Measurements from ENCODE around the gene AFMID.
"Not testable (repeated sequence)": the region's sequence is repeated elsewhere in the genome, so short reads cannot be mapped to it uniquely, and the experiment has no call there.

AFMID gene

DNA sequence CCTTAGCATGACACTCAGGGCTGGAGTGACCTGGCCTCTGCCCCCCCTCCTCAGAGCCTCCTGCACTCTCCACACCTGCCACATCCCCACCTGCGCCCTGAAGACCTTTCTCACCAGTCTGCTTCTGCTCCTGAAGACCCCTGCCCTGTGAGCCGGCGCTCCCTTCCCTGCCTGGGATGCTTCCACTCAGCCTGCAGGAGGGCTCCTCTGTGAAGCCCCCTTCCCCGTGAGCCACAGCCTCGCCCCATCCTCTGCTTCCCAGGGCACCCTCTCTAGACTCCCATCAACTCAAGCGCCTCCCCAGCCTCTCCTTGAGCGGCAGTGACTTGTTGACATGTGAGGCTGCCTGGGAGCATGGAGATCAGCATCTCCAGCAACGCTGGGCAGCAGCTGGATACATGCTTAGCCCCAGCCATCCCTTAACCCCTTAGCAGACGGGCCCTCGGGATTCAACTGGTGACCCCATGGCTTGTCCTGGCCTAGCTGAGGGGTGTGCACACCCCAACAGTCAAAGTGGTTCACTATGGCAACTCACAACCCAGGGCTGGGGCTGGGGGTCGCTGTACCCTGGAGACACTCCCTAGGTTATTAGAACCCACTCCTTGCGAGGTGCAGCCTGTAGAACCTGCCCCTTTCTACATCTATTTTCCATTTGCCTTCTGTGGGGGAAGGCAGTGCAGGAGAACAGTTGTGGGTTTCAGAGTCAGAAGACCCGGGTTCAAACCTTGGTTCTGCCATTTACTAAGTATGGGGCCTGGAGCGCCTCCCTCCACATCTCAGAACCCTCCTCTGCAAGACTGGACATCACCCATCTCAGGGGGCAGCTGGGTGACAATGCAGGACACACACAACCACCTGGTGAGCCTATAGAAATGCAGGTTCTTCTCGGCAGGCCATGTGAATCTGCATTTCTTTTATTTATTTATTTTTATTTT, 65.8 kb downstream of the AFMID start:
- no peak for DNase-seq (ENCODE audit: low spot score)
- no peaks in the 10 kb centered on the region for H3K27me3 Mint-ChIP-seq (ENCODE audit: low read depth)
- H3K4me1 Mint-ChIP-seq (ENCODE audit: low read depth) = peaks cover 36% of the 10 kb centered on the region
- peak overlapping the region; percentile 42 for H3K27ac Mint-ChIP-seq
- peak overlapping the region; percentile 74 for H3K4me3 Mint-ChIP-seq
- no peaks in the 10 kb centered on the region for H3K36me3 Mint-ChIP-seq (ENCODE audit: low read depth)
- no peaks in the 10 kb centered on the region for H3K9me3 Mint-ChIP-seq

DNA sequence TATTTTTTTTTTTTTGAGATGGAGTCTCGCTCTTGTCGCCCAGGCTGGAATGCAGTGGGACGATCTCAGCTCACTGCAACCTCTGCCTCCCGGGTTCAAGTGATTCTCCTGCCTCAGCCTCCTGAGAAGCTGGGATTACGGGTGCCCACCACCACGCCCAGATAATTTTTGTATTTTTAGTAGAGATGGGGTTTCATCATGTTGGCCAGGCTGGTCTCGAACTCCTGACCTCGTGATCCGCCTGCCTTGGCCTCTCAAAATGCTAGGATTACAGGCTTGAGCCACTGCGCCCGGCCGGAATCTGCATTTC, 66.4 kb downstream of the AFMID start:
- H3K27ac Mint-ChIP-seq = peak overlapping the region; percentile 55

DNA sequence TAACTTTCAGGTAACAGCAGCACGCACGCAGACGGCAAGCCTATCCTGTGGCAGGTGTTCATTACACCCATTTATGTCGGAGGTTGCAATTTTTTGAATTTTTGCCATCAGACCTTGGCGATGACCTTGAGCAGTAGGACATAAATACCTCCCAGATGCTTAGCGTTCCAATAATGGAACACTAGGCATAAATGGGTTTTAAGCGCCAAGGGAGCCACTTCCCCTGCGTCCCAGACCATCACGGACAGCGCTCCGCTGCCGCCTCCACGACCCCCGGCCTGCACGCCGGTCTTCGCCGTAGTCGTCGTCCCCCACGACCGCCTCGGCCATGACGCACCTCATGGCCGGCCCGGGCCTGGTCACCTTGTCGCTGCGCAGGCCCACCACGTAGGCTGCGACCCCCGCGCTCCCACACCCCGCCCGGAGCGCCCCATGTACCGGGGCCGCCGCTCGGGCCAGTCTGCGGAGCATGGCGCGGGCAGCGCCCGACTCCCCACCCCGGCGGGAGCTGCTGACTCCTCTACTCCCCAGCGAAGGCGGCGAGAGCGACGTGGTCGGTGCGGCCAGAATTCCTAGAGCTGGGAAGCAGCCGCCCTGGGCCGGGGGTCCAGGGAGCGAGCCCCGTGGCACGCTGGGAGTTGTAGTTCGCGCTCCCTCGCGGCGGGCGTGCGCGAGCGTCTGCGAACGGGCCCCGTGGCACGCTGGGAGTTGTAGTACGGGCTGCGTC, 66.9 kb downstream of the AFMID start:
- Mint-ChIP-seq H3K27ac (peak overlapping the region; percentile 82), H3K27me3 (ENCODE audit: low read depth) (no peaks in the 10 kb centered on the region), H3K9me3 (no peaks in the 10 kb centered on the region), H3K36me3 (ENCODE audit: low read depth) (no peaks in the 10 kb centered on the region), H3K4me1 (ENCODE audit: low read depth) (peaks cover 41% of the 10 kb centered on the region), H3K4me3 (peak overlapping the region; percentile 78)
- DNase-seq (ENCODE audit: low spot score) = peak; percentile 79

More for the DNA sequence above, 66.4 kb downstream of the AFMID start:
- not testable (repeated sequence) for H3K36me3 Mint-ChIP-seq (ENCODE audit: low read depth); H3K9me3 Mint-ChIP-seq; DNase-seq (ENCODE audit: low spot score); H3K27me3 Mint-ChIP-seq (ENCODE audit: low read depth)
- H3K4me3 Mint-ChIP-seq = peak overlapping the region; percentile 78
- peaks cover 40% of the 10 kb centered on the region for H3K4me1 Mint-ChIP-seq (ENCODE audit: low read depth)

DNA sequence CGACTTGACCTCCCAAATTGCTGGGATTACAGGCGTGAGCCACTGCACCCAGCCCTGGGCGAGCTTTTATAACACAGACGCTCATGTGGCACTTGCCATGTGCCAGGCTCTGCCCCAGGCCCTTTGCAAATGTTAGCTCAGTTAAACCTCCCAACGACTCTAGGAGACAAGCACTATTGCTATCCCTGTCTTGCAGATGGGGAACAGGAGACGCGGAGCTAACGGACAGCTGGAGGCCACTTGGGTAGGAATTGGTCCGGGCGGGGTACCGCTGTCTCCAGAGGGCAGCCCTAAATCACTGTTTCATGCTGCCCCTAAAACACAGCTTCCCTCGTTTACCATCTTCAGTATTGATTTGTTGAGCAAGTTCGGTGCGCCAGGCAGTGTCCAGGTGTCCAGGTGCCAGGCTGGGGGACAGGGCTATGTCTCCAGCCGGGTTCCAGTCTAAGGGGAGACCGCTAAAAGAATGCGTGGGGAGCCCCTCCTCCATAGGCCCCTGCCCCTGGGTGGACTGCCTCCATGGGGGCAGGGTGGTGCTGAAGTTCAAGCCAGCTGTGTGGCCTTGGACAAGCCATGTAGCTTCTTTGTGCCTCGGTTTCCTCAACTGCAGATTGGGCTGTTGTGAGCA, 68.0 kb downstream of the AFMID start:
- Mint-ChIP-seq H3K36me3 (ENCODE audit: low read depth) (no peaks in the 10 kb centered on the region), H3K4me3 (peak overlapping the region; percentile 58), H3K27me3 (ENCODE audit: low read depth) (no peaks in the 10 kb centered on the region), H3K9me3 (no peaks in the 10 kb centered on the region), H3K27ac (no peak overlapping the region), H3K4me1 (ENCODE audit: low read depth) (peaks cover 47% of the 10 kb centered on the region)
- no peak for DNase-seq (ENCODE audit: low spot score)

DNA sequence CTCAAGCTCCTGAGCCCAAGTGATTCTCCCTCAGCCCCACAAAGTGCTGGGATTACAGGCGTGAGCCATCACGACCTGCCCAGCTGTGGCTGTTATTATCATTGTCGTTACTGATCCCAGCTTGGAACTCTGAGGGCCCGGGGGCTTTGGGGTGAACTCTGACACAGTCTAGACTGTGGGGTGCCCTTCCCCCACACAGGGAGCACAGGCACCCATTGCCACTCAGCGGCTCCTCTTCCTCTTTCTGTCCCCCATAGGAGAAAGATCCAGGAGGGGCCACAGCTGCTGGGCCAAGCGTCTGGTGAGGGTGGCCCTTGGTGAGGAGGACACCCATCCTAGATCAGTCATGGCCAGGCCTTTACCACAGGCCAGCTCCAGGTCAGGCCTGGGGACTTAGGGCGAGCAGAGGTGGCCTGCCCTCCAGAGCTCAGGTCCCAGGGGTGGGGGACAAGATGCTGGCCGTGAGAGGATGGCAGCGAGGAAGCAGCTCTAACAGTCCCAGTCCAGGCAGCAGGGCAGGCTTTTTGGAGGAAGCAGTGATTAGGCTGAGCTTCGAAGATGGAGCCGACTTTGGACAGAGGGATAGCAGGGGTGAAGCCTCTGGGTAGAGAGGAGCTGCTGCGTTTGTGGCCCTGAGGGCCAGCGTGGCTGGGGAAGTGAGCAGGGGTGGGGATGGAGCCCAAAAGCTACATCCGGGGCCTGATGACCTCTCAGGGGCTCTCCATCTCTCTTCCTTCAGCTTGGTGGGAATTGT, 69.0 kb downstream of the AFMID start:
- Mint-ChIP-seq H3K36me3 (ENCODE audit: low read depth) (no peaks in the 10 kb centered on the region), H3K9me3 (no peaks in the 10 kb centered on the region), H3K4me1 (ENCODE audit: low read depth) (peaks cover 46% of the 10 kb centered on the region), H3K27ac (peak overlapping the region; percentile 41), H3K4me3 (no peak overlapping the region), H3K27me3 (ENCODE audit: low read depth) (no peaks in the 10 kb centered on the region)
- DNase-seq (ENCODE audit: low spot score) = no peak

DNA sequence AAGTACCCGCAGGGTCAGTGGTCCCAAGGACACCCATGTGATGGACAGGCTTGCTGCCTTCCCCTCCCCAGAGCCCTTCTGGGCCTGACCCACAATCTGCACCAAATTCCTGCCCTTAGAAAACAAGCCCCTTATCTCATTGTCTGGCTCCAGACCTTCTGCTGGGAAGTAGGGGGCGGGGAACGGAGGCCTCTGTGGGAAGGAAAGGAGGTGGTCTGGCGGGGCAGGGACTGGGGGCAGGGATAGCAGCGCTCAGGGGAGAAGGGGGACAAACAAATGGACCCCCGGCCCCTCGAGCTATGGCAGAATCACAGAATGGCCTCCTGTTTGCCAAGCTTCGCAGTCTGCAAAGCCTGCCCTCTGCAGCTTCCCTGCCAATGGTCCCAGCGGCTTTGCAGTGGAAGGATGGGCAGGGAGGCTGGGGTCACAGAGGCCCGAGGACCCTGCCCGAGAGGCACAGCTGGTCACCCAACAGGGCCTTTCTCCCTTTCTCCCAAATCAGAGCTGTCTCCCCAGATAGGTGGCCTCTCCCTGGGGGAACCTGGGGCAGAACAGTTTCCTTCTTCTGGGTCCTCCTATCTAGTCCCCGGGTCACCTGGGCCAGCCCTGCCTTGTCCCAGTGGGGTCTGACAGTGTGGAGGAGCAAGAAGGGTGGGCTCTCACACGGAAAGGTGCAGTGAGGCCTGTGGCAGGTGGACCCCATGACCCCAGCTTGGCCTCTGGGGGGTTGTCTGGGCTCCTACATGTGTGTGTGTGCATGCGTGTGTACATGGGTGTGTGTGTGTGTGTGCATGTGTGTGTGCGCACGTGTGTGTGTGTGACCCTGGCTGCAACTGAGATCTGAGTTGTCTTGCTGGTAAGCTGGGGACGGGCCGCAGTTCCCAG, 69.8 kb downstream of the AFMID start:
- DNase-seq (ENCODE audit: low spot score) = no peak
- H3K36me3 Mint-ChIP-seq (ENCODE audit: low read depth) = no peaks in the 10 kb centered on the region
- H3K4me1 Mint-ChIP-seq (ENCODE audit: low read depth) = peaks cover 41% of the 10 kb centered on the region
- no peaks in the 10 kb centered on the region for H3K27me3 Mint-ChIP-seq (ENCODE audit: low read depth)
- no peak overlapping the region for H3K4me3 Mint-ChIP-seq
- peak overlapping the region; percentile 41 for H3K27ac Mint-ChIP-seq
- H3K9me3 Mint-ChIP-seq = no peaks in the 10 kb centered on the region

Data from T-helper 2 cell treated with Interferon-gamma antibody and Interleukin-4, amounts not matched to agents 5 μg/mL and 100 μg/mL, for 36 hours (primary cell).